HCT116 (cell line): Measurements from ENCODE around the gene HLA-DRB1. TPM values are rescaled to one million over a fixed set of nuclear protein-coding genes. Genes with fewer than 3 reads are reported as not detected.
"Not testable (repeated sequence)": the region's sequence is repeated elsewhere in the genome, so short reads cannot be mapped to it uniquely, and the experiment has no call there.

Experiments
- ATAC-seq: fragments of 200-7000 bp; cut with Tn5 transposase; 2 replicates; pipeline ENCODE4 v1.9.1; 2020; ENCODE audit warnings: mild to moderate bottlenecking, moderate library complexity
- BruUV-seq: library from RNA; stranded (reverse); fragments of 400-500 nt; replicated peaks from 2 replicates; lab custom pipeline; 2021; lab: Mats Ljungman, UMichigan
- CTCF ChIA-PET: fragments of 300-600 bp; sonication (Branson Sonifier 250); formaldehyde crosslinking; loops from one replicate; lab custom pipeline; 2021; ENCODE audit warnings: antibody characterized with exemption; lab: Charles Lee
- POLR2A ChIA-PET: fragments of 300-600, 350-600 bp; sonication (Branson Sonifier 250); formaldehyde crosslinking; loops from one replicate; lab custom pipeline; 2021; ENCODE audit warnings: antibody characterized with exemption; lab: Charles Lee
- RAD21 ChIA-PET, 2 experiments: fragments of 300-600 bp; sonication (Branson Sonifier 250); formaldehyde crosslinking; loops; one replicate each; lab custom pipeline; 2023; ENCODE audit warnings: low total read pairs in 2 of 2; ENCODE audit not compliant: uncharacterized antibody in 2 of 2, unreplicated experiment in 2 of 2, low non-redundant PET in 1 of 2; lab: Charles Lee
- DNase-seq: peaks from one replicate; pipeline ENCODE4 v3.0.0-alpha.2; 2010; ENCODE audit warnings: low read depth, low spot score
- H2AFZ ChIP-seq: fragments of 200-600 bp; shearing (Covaris generic), sonication (generic); 2 replicates; pipeline ENCODE4 v1.6.1; 2017; ENCODE audit warnings: low read depth, mixed run types, mixed read lengths, antibody characterized with exemption, low read length; ENCODE audit not compliant: poor library complexity, severe bottlenecking
- H3K27ac ChIP-seq: 2 replicates; pipeline ENCODE4 v1.5.1; 2012; ENCODE audit warnings: low read depth, low read length
- H3K27me3 ChIP-seq: fragments of 200-600 bp; sonication (generic); 2 replicates; pipeline ENCODE4 v1.6.1; 2016; ENCODE audit warnings: mixed run types, low read length, mixed read lengths; ENCODE audit not compliant: insufficient read depth
- H3K36me3 ChIP-seq, 2 experiments: fragments of 200-500 bp in 1 of 2; fragments of 200-600 bp in 1 of 2; sonication (Bioruptor generic) in 1 of 2; sonication (generic) in 1 of 2; 2 replicates each; pipeline versions ENCODE4 v1.5.1 to v1.6.1; 2014 to 2016; ENCODE audit warnings: low read length in 2 of 2, inconsistent platforms in 1 of 2, mixed read lengths in 1 of 2, mixed run types in 1 of 2; ENCODE audit not compliant: insufficient read depth in 2 of 2, control insufficient read depth in 1 of 2
- H3K4me1 ChIP-seq, 2 experiments: fragments of 200-600 bp in 1 of 2; sonication (generic) in 1 of 2; 2 replicates each; pipeline versions ENCODE4 v1.5.1 to v1.6.1; 2012 to 2017; ENCODE audit warnings: low read length in 2 of 2, inconsistent platforms in 1 of 2, mild to moderate bottlenecking in 1 of 2, mixed read lengths in 1 of 2, mixed run types in 1 of 2, moderate library complexity in 1 of 2; ENCODE audit not compliant: insufficient read depth in 2 of 2, control insufficient read depth in 1 of 2
- H3K4me2 ChIP-seq: fragments of 200-600 bp; sonication (generic); 2 replicates; pipeline ENCODE4 v1.6.1; 2017; ENCODE audit warnings: mixed run types, low read length, mixed read lengths
- H3K4me3 ChIP-seq, 2 experiments: fragments of 200-600 bp in 1 of 2; sonication (generic) in 1 of 2; replicated peaks in 1 of 2; 2 replicates each; pipeline ENCODE4 v1.5.1; 2011 to 2016; ENCODE audit warnings: low read length in 2 of 2, control low read depth in 1 of 2, low read depth in 1 of 2, mild to moderate bottlenecking in 1 of 2, mixed read lengths in 1 of 2, mixed run types in 1 of 2
- H3K79me2 ChIP-seq: fragments of 200-600 bp; sonication (generic); 2 replicates; pipeline ENCODE4 v1.6.1; 2017; ENCODE audit warnings: mild to moderate bottlenecking, mixed run types, low read length, moderate library complexity, mixed read lengths; ENCODE audit not compliant: insufficient read depth
- H3K9ac ChIP-seq: fragments of 200-600 bp; sonication (generic); 2 replicates; pipeline ENCODE4 v1.6.1; 2016; ENCODE audit warnings: low read length, mixed read lengths
- H3K9me2 ChIP-seq: fragments of 200-600 bp; sonication (generic), shearing (Covaris generic); 2 replicates; pipeline ENCODE4 v1.6.1; 2017; ENCODE audit warnings: mixed run types, mild to moderate bottlenecking, moderate library complexity; ENCODE audit not compliant: insufficient read depth
- H3K9me3 ChIP-seq, 2 experiments: fragments of 200-500 bp in 1 of 2; fragments of 200-600 bp in 1 of 2; sonication (Bioruptor generic) in 1 of 2; sonication (generic) in 1 of 2; 2 replicates each; pipeline ENCODE4 v1.6.1; 2014 to 2017; ENCODE audit warnings: low read length in 2 of 2, mixed read lengths in 2 of 2, inconsistent platforms in 1 of 2, low read depth in 1 of 2, mild to moderate bottlenecking in 1 of 2, mixed run types in 1 of 2, moderate library complexity in 1 of 2; ENCODE audit not compliant: control insufficient read depth in 1 of 2, insufficient read depth in 1 of 2
- H4K20me1 ChIP-seq: fragments of 200-600 bp; sonication (generic), shearing (Covaris generic); 2 replicates; pipeline ENCODE4 v1.6.1; 2017; ENCODE audit warnings: mixed run types, mild to moderate bottlenecking, moderate library complexity; ENCODE audit not compliant: insufficient read depth
- ATF3 ChIP-seq: IDR thresholded peaks from 2 replicates; pipeline ENCODE4 v1.6.1; 2012
- CEBPB ChIP-seq: IDR thresholded peaks from 2 replicates; pipeline ENCODE4 v1.6.1; 2012; ENCODE audit warnings: low read depth
- EZH2 ChIP-seq: fragments of 200-600 bp; sonication (generic); IDR thresholded peaks from 2 replicates; pipeline ENCODE4 v1.6.1; 2017; ENCODE audit warnings: antibody characterized with exemption, mixed run types
- JUND ChIP-seq: IDR thresholded peaks from 2 replicates; pipeline ENCODE4 v1.6.1; 2012
- SP1 ChIP-seq: IDR thresholded peaks from 2 replicates; pipeline ENCODE4 v1.6.1; 2012; ENCODE audit warnings: low read depth
- ZBTB33 ChIP-seq: IDR thresholded peaks from 2 replicates; pipeline ENCODE4 v1.6.1; 2011; ENCODE audit warnings: mild to moderate bottlenecking, low read length, moderate library complexity; ENCODE audit not compliant: insufficient replicate concordance; ENCODE audit errors: extremely low read depth
- ZNF274 ChIP-seq: fragments of 200-500 bp; sonication (Bioruptor generic); IDR thresholded peaks from 2 replicates; pipeline ENCODE4 v1.6.1; 2014; ENCODE audit warnings: mild to moderate bottlenecking, low read depth, low read length, inconsistent platforms
- intact Hi-C: fragments of 100-400 bp; cut with micrococcal nuclease; formaldehyde crosslinking; loops from 2 replicates; pipeline ENCODE4 v1.10.0; 2022
- total RNA-seq: library from RNA; stranded (reverse); gene quantifications from one replicate; pipeline ENCODE4 v1.2.1, GENCODE V29; 2021; ENCODE audit not compliant: unreplicated experiment

HLA-DRB1 gene
- total RNA-seq, 1 experiment from 2014 or later, result 2.7 TPM

- no peaks in the 10 kb centered on the region for H4K20me1 ChIP-seq
- H3K4me1 ChIP-seq, result no peaks in the 10 kb centered on the region
- no peaks in the 10 kb centered on the region for H3K9me3 ChIP-seq
- CTCF ChIA-PET, result no interaction called here
- no peaks in the 10 kb centered on the region for H3K27me3 ChIP-seq
- POLR2A ChIA-PET, result no interaction called here
- H3K36me3 ChIP-seq, result no peaks in the 10 kb centered on the region
- no TSS peak for BruUV-seq
- no peak overlapping the region for H2AFZ ChIP-seq
- TF ChIP-seq SP1 (no peak), CEBPB (no peak), ATF3 (no peak), ZBTB33 (no peak), ZNF274 (no peak), EZH2 (no peak), JUND (no peak)
- RAD21 ChIA-PET, result no interaction called here
- H3K9me2 ChIP-seq, result no peaks in the 10 kb centered on the region
- intact Hi-C loops, result no loop called here
- H3K27ac ChIP-seq, result no peak overlapping the region
- H3K79me2 ChIP-seq, result no peaks in the 10 kb centered on the region
- H3K4me3 ChIP-seq, result no peak overlapping the region
- no peak overlapping the region for H3K4me2 ChIP-seq
- DNase-seq (no peak), ATAC-seq (no peak)
- no peak overlapping the region for H3K9ac ChIP-seq
Measured at GRCh38 chr6:32597024-32597423, 7.4 kb upstream of the HLA-DRB1 start.

- H3K4me1 ChIP-seq, RAD21 ChIA-PET, H3K79me2 ChIP-seq, H2AFZ ChIP-seq, DNase-seq, H4K20me1 ChIP-seq, CTCF ChIA-PET, H3K27ac ChIP-seq, BruUV-seq, H3K27me3 ChIP-seq, POLR2A ChIA-PET, H3K9me2 ChIP-seq, H3K4me3 ChIP-seq, H3K9me3 ChIP-seq, ATAC-seq, H3K9ac ChIP-seq, intact Hi-C loops, H3K4me2 ChIP-seq, H3K36me3 ChIP-seq: not testable (repeated sequence)
Measured at GRCh38 chr6:32590713-32591112, 1.1 kb upstream of the HLA-DRB1 start.
